Measurements from ENCODE around the gene TP53BP2. TPM values are rescaled to one million over a fixed set of nuclear protein-coding genes. Genes with fewer than 3 reads are reported as not detected.

TP53BP2 gene
- total and polyA plus RNA-seq, 2 donors (not counting 3 experiments of a cell fraction or from before 2014, with no cell fraction given), result 21.9 to 51.9 TPM

DNA sequence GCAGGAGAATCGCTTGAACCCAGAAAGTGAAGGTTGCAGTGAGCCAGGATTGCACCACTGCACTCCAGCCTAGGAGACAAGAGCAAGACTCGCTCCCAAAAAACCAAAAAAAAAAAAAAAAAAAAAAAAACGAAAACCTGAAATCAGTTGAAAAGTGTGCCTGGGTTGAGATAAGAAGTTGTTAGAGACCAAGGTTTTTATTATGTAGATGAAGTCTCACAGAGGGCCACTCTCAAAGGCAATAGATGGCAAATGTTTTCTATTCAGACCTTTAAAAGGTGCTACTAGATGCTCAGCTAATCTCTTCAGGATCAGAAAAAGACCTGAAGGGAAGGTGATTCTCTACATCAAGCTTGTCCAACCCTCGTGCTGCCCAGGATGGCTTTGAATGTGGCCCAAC lies 115.8 kb downstream of the TP53BP2 start:
- Histone ChIP-seq H3K36me3 (ENCODE audit: control insufficient read depth in 2 of 2, extremely low read depth in 1 of 2, insufficient read depth in 2 of 2, low read length in 2 of 2) (peaks cover 11% of the 10 kb centered on the region in 2 experiments), H3K27ac (ENCODE audit: insufficient read depth, low read depth, low read length) (no peak overlapping the region), H3K4me2 (ENCODE audit: insufficient read depth, low read length) (no peak overlapping the region), H3K79me2 (ENCODE audit: control insufficient read depth, insufficient read depth, low read length) (peaks cover 86% of the 10 kb centered on the region), H3K9me1 (replicated peaks; ENCODE audit: control insufficient read depth, extremely low read depth, insufficient read depth, low read length) (no peaks in the 10 kb centered on the region), H3K9ac (replicated peaks; ENCODE audit: extremely low read depth, insufficient read depth, low read length) (no peak overlapping the region), H3K4me3 (replicated peaks in 1 of 3; ENCODE audit: insufficient read depth in 1 of 3, low read depth in 1 of 3, low read length in 3 of 3) (no peak overlapping the region), H3K9me3 (replicated peaks; ENCODE audit: control insufficient read depth, insufficient read depth, low read length) (no peaks in the 10 kb centered on the region), H2AFZ (ENCODE audit: low read depth, low read length) (no peak overlapping the region), H3K4me1 (ENCODE audit: control insufficient read depth, extremely low read depth, insufficient read depth, low read length) (peaks cover 65% of the 10 kb centered on the region), H3K27me3 (ENCODE audit: control insufficient read depth in 2 of 2, insufficient read depth in 2 of 2, low read length in 2 of 2) (no peaks in the 10 kb centered on the region), H4K20me1 (replicated peaks; ENCODE audit: control insufficient read depth, extremely low read depth, insufficient read depth, low read length) (no peaks in the 10 kb centered on the region)
- POLR2A ChIA-PET, result interaction anchor here (1.3 kb wide), 1 partner anchor 15 kb away, joined by 9 read pairs; no protein-coding TSS in a partner anchor
- intact Hi-C loops (cut with micrococcal nuclease), result loop anchor here (2.0 kb wide), 2 partner anchors 15 to 19 kb away; no protein-coding TSS in a partner anchor
- TF ChIP-seq JUN (IDR thresholded peaks at IDR 0.05; ENCODE audit: borderline replicate concordance, insufficient read depth, insufficient read length, low read depth) (no peak), FOS (IDR thresholded peaks at IDR 0.05; ENCODE audit: borderline replicate concordance, insufficient read depth, low read length) (no peak), CTCF (IDR thresholded peaks at IDR 0.05; ENCODE audit: extremely low read depth in 1 of 2, insufficient read depth in 1 of 2, low read depth in 1 of 2, low read length in 2 of 2) (no peak)
- FAIRE-seq (no peak), DNase-seq (ENCODE audit: low read depth, low spot score) (no peak)
- CTCF ChIA-PET, result interaction anchor here (0.7 to 8.2 kb wide), 4 partner anchors 8 to 19 kb away, joined by 4 to 68 read pairs (median 8); no protein-coding TSS in a partner anchor
- no TSS peak for BruUV-seq (replicated peaks)
- dilution Hi-C loops (cut with MboI; ENCODE audit: extremely low pct_ligation_motif_present, low sequenced_read_pairs), result no loop called here

Other genes starting within 250 kb of the TP53BP2 start
- not detected in 2 replicates for gene CAPN8, start 180.2 kb downstream of the TP53BP2 start, total RNA-seq
- gene CAPN8, start 180.2 kb downstream of the TP53BP2 start, polyA plus RNA-seq, result not detected in 2 replicates
- gene CAPN2, start 133.4 kb downstream of the TP53BP2 start, total RNA-seq, result 316 and 420 TPM in 2 replicates
- gene CAPN2, start 133.4 kb downstream of the TP53BP2 start, polyA plus RNA-seq, result 82.0 and 110 TPM in 2 replicates